NCI-H1105 (cell line): Measurements from ENCODE around the gene RNF167.
A peak's percentile ranks its signal among the peaks of the same experiment; 100 is the strongest.

Experiments used
- DNase-seq: peaks from one replicate; lab custom pipeline; 2025; lab: John Stamatoyannopoulos, UW

Gene RNF167

GRCh38 chr17:4980644-4981216, 40.7 kb downstream of the RNF167 start:
- peak; percentile 28 for DNase-seq

- no peak for DNase-seq
These were observed 42.2 kb downstream of the RNF167 start for GRCh38 chr17:4982305-4982704.

- no peak for DNase-seq
These were observed 46.3 kb downstream of the RNF167 start for GRCh38 chr17:4986403-4986802.

- peak; percentile 93 for DNase-seq
These were observed 47.1 kb downstream of the RNF167 start, which contains the start of gene CAMTA2 for GRCh38 chr17:4986951-4987766. CAMTA2 (minus strand) TSS chr17:4987675; CDS start chr17:4986222, 1,453 bp downstream.

GRCh38 chr17:4987767-4988567, 47.9 kb downstream of the RNF167 start:
- DNase-seq: no peak

- DNase-seq: no peak
These were observed 54.1 kb downstream of the RNF167 start for GRCh38 chr17:4994081-4994595.
